IPS DF 4.7 (cell line): ENCODE results near the gene PACS2.

Experiments used
- DNase-seq: peaks from one replicate; pipeline ENCODE4 v3.0.0-alpha.2; 2013; ENCODE audit warnings: low spot score; ENCODE audit errors: extremely low read depth

Gene PACS2

DNA sequence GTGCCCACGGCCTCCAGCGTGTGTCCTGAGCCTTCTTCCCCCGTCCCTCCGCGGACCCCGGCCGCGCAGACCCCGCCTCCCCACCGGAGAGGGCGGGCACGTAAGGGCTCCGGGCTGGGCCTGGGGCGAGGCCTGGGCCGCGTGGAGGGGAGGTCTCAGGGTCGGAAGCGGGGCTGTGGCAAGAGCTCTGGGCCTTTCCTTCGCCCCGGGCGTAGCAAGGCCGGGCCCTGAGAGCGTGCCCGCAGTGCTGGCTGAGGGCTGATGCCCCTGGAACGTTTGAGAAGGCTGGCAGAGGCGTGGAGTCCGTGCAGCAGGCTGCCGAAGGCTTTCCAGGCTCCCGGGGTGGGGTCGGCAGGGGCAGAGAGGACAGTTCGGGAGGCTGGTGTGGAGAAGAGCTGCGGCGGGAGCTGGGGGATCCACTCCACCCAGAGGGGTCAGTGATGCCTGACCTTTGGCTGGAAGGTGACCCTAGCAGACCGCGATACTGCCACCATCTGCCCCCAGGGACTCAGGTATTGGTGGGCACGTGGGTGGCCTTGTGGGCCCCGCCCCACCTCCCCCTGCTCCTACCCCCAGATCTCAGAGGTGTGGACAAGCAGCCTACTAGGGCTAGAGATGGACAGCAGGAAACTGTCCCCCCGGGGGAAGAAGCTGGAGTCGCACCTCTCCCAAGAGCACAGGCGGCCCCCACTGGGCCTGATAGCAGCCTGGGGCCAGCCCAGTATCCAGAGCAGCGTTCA lies 84.3 kb downstream of the PACS2 start:
- no peak for DNase-seq

DNA sequence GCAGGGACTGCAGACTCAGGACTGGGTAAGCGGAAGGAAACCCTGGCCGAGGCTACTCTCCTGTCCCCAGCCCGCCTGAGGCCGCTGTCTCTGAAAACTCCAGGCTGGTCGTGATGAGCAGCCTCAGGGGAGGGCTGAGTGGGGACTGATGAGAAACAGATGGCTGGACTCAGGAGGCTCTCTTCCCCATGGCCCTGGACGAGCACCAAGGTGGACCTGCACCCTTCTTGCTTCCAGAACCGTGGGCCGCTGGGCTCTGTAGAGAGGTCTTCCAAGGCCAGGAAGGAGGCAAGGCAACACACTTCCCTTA lies 84.9 kb downstream of the PACS2 start:
- no peak for DNase-seq

DNA sequence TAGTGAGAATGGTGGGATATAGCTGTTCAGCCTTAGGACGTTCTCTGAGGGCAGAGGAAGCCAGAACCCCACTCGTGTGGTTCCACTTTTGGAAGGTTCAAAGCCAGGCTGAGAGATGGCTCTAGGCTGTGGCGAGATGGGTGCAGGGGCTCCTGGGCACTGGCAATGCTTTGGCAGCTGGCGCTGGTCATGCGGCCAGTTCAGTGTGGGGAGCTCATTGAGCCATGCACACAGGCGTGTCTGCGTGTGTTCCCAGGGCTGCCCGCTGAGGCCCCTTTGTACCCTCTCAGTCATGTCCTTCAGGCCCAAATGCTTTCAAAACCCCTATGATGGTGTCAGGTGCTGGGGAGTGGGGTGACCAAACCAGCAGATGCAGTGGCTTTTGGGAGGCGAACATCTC lies 85.5 kb downstream of the PACS2 start:
- no peak for DNase-seq

DNA sequence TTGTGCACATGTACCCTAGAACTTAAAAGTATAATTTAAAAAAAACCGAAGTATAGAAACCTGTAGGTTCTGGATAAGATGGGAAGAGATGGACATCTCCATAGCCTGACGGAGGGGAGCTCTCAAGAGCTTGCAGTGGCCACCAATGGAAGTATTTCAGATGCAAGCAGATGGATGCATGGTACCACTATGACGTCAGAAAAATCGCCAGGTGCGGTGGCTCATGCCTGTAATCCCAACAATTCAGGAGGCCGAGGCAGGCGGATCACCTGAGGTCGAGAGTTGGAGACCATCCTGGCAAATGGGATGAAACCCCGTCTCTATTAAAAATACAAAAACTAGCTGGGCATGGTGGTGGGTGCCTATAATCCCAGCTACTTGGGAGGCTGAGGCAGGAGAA lies 87.2 kb downstream of the PACS2 start:
- no peak for DNase-seq

GRCh38 chr14:105408592-105408991 lies 94.0 kb downstream of the PACS2 start:
- no peak for DNase-seq

GRCh38 chr14:105409364-105409763 lies 94.8 kb downstream of the PACS2 start:
- no peak for DNase-seq

DNA sequence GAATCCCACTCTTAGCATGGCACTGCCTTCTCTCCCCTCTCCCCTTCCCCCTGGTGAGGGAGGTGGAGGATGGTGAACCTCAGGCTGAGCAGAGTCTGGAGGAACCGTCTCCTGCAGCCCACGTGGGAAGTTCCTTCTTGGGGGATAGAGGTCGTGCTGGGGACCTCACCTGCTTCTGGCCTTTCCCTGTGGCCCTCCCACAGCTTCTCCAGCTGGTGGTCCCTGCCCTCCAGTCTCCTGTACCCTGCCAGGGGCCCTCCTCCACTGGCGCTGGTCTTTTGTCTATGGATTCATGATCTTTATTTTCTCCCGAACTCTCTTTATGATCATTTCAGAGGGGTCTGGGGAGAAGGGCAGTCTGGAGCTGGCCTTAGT lies 96.1 kb downstream of the PACS2 start:
- no peak for DNase-seq

DNA sequence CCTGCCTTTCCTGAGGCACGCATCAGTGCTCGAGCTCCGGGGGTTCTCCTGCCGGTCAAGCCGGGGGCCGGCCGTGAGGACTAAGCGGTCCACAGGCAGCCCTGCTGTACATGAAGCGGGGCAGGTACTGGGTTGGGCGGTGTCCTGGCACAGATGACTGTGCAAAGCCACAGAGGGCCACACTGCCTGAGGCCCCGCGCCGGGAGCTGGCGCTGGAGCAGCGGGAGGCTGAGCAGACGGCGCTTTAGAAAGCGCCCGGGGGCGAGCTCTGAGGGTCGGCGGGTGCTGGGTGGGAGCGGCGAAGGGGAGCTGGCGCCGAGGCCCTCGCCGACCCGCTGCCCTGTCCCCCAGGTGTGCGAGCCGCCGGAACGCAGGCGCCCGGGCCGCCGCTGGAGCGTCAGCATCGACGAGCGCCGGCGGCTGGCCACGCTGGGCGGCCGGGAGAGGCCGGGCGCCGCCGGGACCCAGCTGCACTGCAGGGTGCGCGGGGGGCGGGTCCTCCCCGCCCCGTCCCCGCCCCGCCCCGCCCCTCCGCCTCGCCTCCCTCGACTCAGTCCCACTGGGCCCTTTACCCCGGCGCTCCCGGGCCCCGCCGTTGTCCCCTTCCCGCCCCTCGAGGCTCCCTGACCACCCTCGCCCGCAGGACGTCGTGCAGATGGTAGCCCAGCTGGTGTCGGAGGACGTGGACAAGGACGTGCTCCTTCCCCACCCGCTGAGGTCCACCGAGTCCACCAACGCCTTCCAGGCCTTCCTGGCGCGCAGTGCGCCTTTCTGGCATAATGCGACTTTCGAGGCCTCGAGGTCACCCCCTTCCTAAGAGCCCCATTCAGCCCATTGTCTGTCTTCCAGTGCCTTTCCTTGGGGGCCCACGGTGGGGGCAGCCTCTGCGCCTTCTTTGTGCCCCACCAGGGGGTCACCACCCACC lies 96.7 kb downstream of the PACS2 start:
- DNase-seq: no peak

- no peak for DNase-seq
Measured at GRCh38 chr14:105411985-105412770, 97.6 kb downstream of the PACS2 start.

GRCh38 chr14:105412771-105413543 lies 98.4 kb downstream of the PACS2 start:
- DNase-seq: no peak

GRCh38 chr14:105413544-105413886 lies 99.0 kb downstream of the PACS2 start:
- DNase-seq: no peak

- no peak for DNase-seq
Measured at GRCh38 chr14:105414456-105415371, 100.2 kb downstream of the PACS2 start.

GRCh38 chr14:105415481-105416428 lies 101.2 kb downstream of the PACS2 start:
- no peak for DNase-seq

- no peak for DNase-seq
Measured at GRCh38 chr14:105416671-105417070, 102.1 kb downstream of the PACS2 start.

- no peak for DNase-seq
Measured at GRCh38 chr14:105417690-105418121, 103.2 kb downstream of the PACS2 start.

DNA sequence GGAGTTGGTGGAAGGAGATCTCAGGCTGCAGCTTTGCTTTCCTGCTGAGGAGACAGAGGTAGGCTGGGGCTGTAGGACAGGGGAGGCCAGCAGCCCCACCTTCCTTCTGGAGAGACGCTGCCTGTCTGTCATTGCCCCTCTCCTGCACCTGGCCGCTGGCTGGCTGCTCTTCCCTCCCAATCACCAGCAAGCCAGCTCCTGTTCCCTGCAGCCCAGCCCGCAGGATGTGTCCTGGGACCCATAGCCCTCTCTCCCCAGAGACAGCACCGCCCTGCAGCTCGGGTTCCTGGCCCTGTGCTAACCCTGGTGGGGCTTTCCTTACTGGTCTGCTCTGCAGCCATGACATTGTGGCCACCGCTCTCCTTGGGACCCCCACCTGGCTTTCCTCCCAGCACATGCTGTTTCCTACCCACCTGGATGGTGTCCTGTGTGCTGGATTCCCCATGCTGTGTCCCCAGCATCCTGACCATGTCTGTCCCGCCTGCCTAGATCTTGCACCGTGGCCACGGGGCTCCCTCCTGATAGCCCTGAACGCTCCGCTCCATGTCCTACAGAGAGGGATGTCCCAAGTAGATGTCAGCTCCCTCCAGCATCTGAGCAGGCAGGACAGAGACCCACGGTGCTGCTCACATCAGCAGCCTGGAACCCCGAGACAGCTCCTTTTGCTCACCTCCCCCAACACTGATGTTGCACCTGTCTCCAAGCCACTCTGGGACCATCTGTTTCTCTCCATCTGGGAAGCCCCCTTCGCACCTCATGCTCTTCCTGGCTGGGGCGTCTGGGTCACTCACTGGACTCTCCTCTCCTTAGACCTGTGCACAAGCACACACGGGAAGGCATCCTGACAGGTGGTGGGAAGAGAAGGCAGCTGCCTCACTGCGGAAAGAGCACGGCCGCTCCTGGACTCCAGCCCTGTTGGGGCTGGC lies 104.0 kb downstream of the PACS2 start:
- no peak for DNase-seq

GRCh38 chr14:105419195-105420091 lies 104.9 kb downstream of the PACS2 start, which contains the start of gene MTA1:
TSS of gene MTA1 (plus strand) at chr14:105419827. CDS start at chr14:105420036, 209 bp downstream.
- DNase-seq: no peak
